Stimulated activated CD4-positive, alpha-beta T cell treated with anti-CD3 and anti-CD28 coated beads, Interleukin-12 subunit alpha, Interleukin-12 subunit beta, amount 100 ng/mL, for 24 hours (primary cell): ENCODE results near the gene PNMT.

Experiments used
- DNase-seq, 2 experiments: peaks; one replicate each; pipeline ENCODE4 v3.0.0-alpha.2; 2020; ENCODE audit warnings: low read depth in 2 of 2

The PNMT gene, protein sequence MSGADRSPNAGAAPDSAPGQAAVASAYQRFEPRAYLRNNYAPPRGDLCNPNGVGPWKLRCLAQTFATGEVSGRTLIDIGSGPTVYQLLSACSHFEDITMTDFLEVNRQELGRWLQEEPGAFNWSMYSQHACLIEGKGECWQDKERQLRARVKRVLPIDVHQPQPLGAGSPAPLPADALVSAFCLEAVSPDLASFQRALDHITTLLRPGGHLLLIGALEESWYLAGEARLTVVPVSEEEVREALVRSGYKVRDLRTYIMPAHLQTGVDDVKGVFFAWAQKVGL

DNA sequence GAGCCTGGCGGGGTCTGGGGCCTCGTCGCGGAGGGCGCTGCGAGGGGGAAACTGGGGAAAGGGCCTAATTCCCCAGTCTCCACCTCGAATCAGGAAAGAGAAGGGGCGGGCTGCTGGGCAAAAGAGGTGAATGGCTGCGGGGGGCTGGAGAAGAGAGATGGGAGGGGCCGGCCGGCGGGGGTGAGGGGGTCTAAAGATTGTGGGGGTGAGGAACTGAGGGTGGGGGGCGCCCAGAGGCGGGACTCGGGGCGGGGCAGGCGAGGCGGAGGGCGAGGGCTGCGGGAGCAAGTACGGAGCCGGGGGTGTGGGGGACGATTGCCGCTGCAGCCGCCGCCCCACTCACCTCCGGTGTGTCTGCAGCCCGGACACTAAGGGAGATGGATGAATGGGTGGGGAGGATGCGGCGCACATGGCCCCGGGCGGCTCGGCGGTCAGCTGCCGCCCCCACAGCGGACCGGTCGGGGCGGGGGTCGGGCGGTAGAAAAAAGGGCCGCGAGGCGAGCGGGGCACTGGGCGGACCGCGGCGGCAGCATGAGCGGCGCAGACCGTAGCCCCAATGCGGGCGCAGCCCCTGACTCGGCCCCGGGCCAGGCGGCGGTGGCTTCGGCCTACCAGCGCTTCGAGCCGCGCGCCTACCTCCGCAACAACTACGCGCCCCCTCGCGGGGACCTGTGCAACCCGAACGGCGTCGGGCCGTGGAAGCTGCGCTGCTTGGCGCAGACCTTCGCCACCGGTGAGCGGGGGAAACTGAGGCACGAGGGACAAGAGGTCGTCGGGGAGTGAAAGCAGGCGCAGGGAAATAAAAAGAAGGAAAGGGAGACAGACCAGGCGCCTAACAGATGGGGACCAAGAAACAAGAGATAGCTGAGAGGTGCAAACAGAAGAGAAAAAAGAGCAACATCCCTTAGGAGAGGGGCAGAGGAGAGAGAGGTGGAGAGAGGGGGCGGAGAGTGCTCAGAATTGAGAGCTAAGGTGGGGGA, at the start of gene PNMT:
PNMT (plus strand) TSS at position 509 of the 980 bp plus-strand sequence; CDS start at position 532, 23 bp downstream.
- DNase-seq: peak; percentile 38 to 73

- no peak for DNase-seq
Observed at GRCh38 chr17:39618956-39619785, 49.1 kb upstream of the PNMT start.

GRCh38 chr17:39619786-39620101, 48.5 kb upstream of the PNMT start:
- DNase-seq: no peak

DNA sequence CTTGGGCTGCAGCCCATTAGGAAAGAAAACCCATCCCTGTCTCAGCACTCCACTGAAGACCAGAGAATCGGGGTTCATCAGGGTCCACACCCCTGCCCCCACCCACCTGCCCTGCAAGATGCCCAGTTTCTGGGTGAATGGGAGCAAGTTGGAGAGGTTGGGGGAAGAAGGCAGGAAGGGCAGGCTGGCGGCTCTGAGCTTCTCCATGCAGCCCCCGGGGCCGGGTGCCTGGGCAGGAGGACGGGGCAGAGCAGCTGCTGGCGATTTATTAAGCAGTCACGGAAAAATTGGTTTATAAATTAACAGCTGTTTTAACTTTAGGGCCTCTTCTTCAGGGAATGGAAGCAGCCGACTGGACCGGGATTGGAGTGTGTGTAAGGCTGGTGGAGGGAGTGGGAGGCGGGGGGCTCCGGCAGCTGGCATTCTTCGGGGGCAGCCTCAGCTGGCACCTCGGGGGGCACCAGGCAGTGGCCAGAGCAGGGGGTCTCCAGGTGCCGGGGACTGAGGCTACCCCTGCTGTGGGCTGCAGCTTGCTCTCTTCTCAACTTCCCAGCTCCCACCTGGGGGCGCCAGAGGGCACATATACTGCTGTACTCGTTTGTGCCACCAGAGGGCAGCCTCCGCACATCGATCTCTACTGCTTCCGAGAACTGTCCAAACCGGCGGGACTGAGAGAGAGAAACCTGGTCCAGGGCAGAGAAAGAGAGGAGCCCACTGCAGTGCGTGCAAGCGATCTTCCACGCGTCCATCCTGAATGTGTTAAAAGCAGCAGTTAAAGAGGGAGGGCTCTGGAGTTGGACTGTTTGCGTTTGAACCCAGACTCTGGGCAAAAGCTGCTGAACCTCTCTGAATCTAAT, 46.5 kb upstream of the PNMT start:
- peak; percentile 83 to 84 for DNase-seq

- DNase-seq: no peak
Observed at GRCh38 chr17:39622380-39623006, 45.8 kb upstream of the PNMT start.

GRCh38 chr17:39623356-39623950, 44.8 kb upstream of the PNMT start:
- peak; percentile 75 to 90 for DNase-seq

GRCh38 chr17:39624313-39624712, 43.9 kb upstream of the PNMT start:
- no peak for DNase-seq

DNA sequence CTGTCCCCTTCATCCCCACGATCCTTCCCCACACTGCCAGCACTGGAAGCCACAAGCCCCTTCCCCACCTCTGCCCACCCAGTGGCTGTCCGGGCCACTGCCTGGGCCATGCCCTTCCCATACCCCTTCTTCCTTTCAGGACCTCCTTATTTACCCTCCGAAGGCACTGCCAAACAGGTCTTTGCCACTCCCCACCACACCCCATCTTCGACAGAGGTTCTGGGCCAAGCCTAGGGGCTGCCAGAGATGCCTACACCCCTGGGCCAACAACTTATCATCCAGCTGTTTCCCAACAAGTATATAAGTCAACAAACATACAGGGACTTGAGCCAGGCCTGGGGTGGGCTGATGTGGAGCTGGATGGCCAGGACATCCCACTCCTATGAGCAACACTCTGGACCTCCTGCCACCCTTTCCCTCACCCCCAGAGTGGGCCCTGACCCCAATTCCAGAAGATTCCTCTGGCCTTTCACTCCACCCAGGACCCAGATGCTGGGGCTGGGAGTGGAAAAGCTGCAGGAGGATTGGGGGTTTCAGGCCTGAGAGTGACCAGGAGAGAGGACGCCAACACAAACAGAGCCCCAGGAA, 43.0 kb upstream of the PNMT start:
- DNase-seq: no peak

DNA sequence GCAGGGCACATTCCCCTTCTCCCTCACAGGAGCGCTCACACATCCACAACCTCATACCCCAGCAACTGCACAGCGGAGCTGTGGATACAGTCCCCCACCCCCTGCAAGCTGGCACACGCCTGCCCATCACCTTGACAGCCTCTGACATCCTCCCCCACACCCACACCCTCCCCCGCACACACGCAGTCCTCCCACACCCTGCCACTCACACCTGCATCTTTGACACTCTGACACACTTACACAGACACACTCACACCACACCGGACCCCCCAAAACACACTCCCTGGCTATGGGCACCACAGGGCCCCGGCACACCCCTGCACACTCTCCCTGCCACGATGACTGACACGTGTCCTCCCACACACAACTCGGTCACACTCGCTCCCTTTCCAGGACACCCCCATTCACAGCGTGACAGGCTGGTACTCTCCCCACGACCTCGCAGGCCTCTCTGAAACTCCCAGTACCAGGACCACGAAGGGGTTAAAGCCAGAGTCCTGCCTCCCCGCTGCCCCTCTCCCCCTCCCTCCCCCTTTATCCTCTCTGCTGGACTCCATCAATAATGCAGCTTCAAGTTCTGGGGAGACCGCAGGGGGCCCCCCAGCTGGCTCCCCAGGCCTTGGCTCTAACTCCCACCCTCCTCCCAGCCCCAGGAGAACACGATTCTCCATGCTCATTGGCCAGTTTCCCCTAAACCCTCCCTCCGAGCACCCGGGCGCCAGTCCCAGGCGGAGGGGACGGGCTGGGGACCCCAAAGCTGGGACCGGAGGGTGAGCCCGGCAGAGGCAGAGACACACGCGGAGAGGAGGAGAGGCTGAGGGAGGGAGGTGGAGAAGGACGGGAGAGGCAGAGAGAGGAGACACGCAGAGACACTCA, 41.8 kb upstream of the PNMT start, which contains the start of gene PPP1R1B:
PPP1R1B (plus strand) TSS at position 782 of the 876 bp plus-strand sequence. CDS start 441 bp downstream, outside the sequence.
- DNase-seq: no peak

DNA sequence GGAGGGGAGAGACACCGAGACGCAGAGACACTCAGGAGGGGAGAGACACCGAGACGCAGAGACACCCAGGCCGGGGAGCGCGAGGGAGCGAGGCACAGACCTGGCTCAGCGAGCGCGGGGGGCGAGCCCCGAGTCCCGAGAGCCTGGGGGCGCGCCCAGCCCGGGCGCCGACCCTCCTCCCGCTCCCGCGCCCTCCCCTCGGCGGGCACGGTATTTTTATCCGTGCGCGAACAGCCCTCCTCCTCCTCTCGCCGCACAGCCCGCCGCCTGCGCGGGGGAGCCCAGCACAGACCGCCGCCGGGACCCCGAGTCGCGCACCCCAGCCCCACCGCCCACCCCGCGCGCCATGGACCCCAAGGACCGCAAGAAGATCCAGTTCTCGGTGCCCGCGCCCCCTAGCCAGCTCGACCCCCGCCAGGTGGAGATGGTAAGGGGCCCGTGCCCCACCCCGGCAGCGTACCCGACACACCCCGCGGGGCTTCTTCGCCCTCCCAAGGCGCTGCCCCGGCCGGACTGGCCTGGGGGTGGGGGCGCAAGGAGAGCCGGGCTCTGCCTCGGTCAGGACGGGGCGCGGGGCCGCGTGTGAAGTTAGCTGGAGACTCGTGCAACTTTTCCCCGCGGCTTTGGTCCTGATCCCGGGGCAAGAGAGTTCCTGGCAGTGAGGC, 41.1 kb upstream of the PNMT start:
- no peak for DNase-seq

GRCh38 chr17:39627712-39628516, 40.3 kb upstream of the PNMT start:
- DNase-seq: no peak

DNA sequence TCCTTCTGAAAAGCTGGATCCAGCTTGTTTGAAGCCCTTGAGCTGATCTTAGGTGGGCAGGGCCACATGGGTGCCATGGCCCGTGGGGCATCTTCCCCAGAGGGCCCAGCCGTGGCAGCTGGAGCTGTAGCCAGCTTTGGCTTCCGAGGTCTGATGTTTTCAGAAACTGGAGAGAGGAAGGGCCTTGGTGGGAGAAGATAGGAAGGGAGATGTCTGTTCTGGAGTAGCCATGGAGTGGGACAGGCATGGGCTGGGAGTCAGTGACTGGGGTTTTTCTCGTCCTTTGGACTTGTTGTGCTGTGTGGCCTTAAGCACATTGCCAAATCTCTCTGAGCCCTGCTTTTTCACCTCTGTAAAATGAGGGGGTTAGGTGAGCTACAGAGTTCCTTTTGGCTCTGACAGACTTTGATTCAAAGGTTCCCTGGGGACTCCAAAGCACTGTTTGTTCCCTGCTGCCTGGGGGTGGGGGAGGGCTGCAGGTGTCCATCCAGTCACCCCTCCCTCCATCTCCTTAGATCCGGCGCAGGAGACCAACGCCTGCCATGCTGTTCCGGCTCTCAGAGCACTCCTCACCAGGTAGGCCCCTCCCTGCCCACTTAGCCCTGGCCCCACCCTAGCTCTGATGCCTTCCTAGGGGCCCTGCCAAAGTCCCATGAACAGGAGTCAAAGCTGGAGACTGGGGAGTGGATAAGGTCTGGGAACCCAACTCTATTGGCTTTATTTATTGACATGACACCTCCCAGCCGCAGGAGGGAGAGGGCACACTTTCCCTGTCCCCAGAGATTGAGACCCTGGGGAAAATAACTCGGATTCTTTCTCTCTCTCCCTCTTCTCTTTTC, 39.4 kb upstream of the PNMT start:
- DNase-seq: no peak

- DNase-seq: no peak
Observed at GRCh38 chr17:39629494-39629880, 38.8 kb upstream of the PNMT start.

- DNase-seq: no peak
Observed at GRCh38 chr17:39629898-39630297, 38.4 kb upstream of the PNMT start.

GRCh38 chr17:39631403-39631802, 36.9 kb upstream of the PNMT start:
- DNase-seq: no peak

- DNase-seq: no peak
Observed at GRCh38 chr17:39632153-39632941, 35.9 kb upstream of the PNMT start.
